ENCODE data around the gene C1orf159. TPM values are rescaled to one million over a fixed set of nuclear protein-coding genes. Genes with fewer than 3 reads are reported as not detected.

The C1orf159 gene
- total RNA-seq, 2 experiments from 2014 or later, result 11.1 to 11.3 TPM

- peak in 1 of 14 experiments; percentile 54 for DNase-seq
- Mint-ChIP-seq H3K27ac (no peak overlapping the region), H3K4me1 (ENCODE audit: low read depth) (peaks cover 4% of the 10 kb centered on the region), H3K36me3 (ENCODE audit: low read depth) (no peaks in the 10 kb centered on the region), H3K9me3 (no peaks in the 10 kb centered on the region), H3K4me3 (no peak overlapping the region), H3K27me3 (peaks cover under 1% of the 10 kb centered on the region)
- H3K4me3 ChIP-seq (ENCODE audit: low read length), result no peak overlapping the region
- no peaks in the 10 kb centered on the region for H3K27me3 ChIP-seq (ENCODE audit: control insufficient read depth in 1 of 2, insufficient read depth in 2 of 2, low read length in 2 of 2)
- intact Hi-C loops (cut with DNase I, micrococcal nuclease), result no loop called here
- POLR2A ChIA-PET, result no interaction called here
- no peak for ATAC-seq (ENCODE audit: poor library complexity)
- CTCF ChIA-PET, result no interaction called here
- H3K27ac ChIP-seq (ENCODE audit: low read depth in 1 of 2, low read length in 2 of 2), result no peak overlapping the region
- no peak for TF ChIP-seq CTCF (IDR thresholded peaks at IDR 0.05)
- peaks cover 0 to 40% of the 10 kb centered on the region in 2 experiments for H3K9me3 ChIP-seq (ENCODE audit: control insufficient read depth in 1 of 2, insufficient read depth in 1 of 2, low read length in 2 of 2)
- peaks cover 11% of the 10 kb centered on the region for H3K4me1 ChIP-seq (ENCODE audit: insufficient read depth, low read length)
- no peaks in the 10 kb centered on the region for H3K36me3 ChIP-seq (ENCODE audit: insufficient read depth, low read length)
These were observed 71.3 kb downstream of the C1orf159 start for GRCh38 chr1:1044455-1045078.

GRCh38 chr1:1043921-1044320 is 72.0 kb downstream of the C1orf159 start:
- Mint-ChIP-seq H3K27ac (no peak overlapping the region), H3K27me3 (peaks cover 7% of the 10 kb centered on the region), H3K9me3 (no peaks in the 10 kb centered on the region), H3K36me3 (ENCODE audit: low read depth) (no peaks in the 10 kb centered on the region), H3K4me3 (no peak overlapping the region), H3K4me1 (ENCODE audit: low read depth) (peaks cover 10% of the 10 kb centered on the region)
- ChIA-PET CTCF (no interaction called here), POLR2A (no interaction called here)
- no peak overlapping the region for H3K27ac ChIP-seq (ENCODE audit: low read depth in 1 of 2, low read length in 2 of 2)
- no peak for ATAC-seq (ENCODE audit: poor library complexity)
- H3K9me3 ChIP-seq (ENCODE audit: control insufficient read depth in 1 of 2, insufficient read depth in 1 of 2, low read length in 2 of 2), result peaks cover 0 to 40% of the 10 kb centered on the region in 2 experiments
- TF ChIP-seq CTCF (IDR thresholded peaks at IDR 0.05), result no peak
- DNase-seq, result no peak
- intact Hi-C loops (cut with DNase I, micrococcal nuclease), result loop anchor here in 1 of 2 experiments (1.0 kb wide), 1 partner anchor 14 kb away; no protein-coding TSS in a partner anchor
- peaks cover 17% of the 10 kb centered on the region for H3K4me1 ChIP-seq (ENCODE audit: insufficient read depth, low read length)
- H3K4me3 ChIP-seq (ENCODE audit: low read length), result no peak overlapping the region
- peaks cover 0 to 6% of the 10 kb centered on the region in 2 experiments for H3K27me3 ChIP-seq (ENCODE audit: control insufficient read depth in 1 of 2, insufficient read depth in 2 of 2, low read length in 2 of 2)
- H3K36me3 ChIP-seq (ENCODE audit: insufficient read depth, low read length), result no peaks in the 10 kb centered on the region

GRCh38 chr1:1043411-1043810 is 72.5 kb downstream of the C1orf159 start:
- H3K27ac Mint-ChIP-seq, result no peak overlapping the region
- H3K27me3 ChIP-seq (ENCODE audit: control insufficient read depth in 1 of 2, insufficient read depth in 2 of 2, low read length in 2 of 2), result peaks cover under 1 to 7% of the 10 kb centered on the region in 2 experiments
- no peak for ATAC-seq (ENCODE audit: poor library complexity)
- intact Hi-C loops (cut with DNase I, micrococcal nuclease), result loop anchor here in 1 of 2 experiments (1.0 kb wide), 1 partner anchor 15 kb away; no protein-coding TSS in a partner anchor
- ChIA-PET CTCF (no interaction called here), POLR2A (no interaction called here)
- H3K36me3 Mint-ChIP-seq (ENCODE audit: low read depth), result no peaks in the 10 kb centered on the region
- H3K9me3 ChIP-seq (ENCODE audit: control insufficient read depth in 1 of 2, insufficient read depth in 1 of 2, low read length in 2 of 2), result peaks cover 0 to 41% of the 10 kb centered on the region in 2 experiments
- no peak overlapping the region for H3K4me3 ChIP-seq (ENCODE audit: low read length)
- no peak for DNase-seq
- peaks cover 12% of the 10 kb centered on the region for H3K27me3 Mint-ChIP-seq
- H3K27ac ChIP-seq (ENCODE audit: low read depth in 1 of 2, low read length in 2 of 2), result no peak overlapping the region
- no peak overlapping the region for H3K4me3 Mint-ChIP-seq
- no peaks in the 10 kb centered on the region for H3K36me3 ChIP-seq (ENCODE audit: insufficient read depth, low read length)
- no peaks in the 10 kb centered on the region for H3K9me3 Mint-ChIP-seq
- H3K4me1 ChIP-seq (ENCODE audit: insufficient read depth, low read length), result peaks cover 18% of the 10 kb centered on the region
- TF ChIP-seq CTCF (IDR thresholded peaks at IDR 0.05), result no peak
- H3K4me1 Mint-ChIP-seq (ENCODE audit: low read depth), result peaks cover 16% of the 10 kb centered on the region
